NCI-H2227 (cell line): ENCODE measurements around the gene EGLN3.

Source experiments
- DNase-seq: peaks from one replicate; lab custom pipeline; 2025; ENCODE audit not compliant: unreplicated experiment; lab: John Stamatoyannopoulos, UW

Gene EGLN3

DNA sequence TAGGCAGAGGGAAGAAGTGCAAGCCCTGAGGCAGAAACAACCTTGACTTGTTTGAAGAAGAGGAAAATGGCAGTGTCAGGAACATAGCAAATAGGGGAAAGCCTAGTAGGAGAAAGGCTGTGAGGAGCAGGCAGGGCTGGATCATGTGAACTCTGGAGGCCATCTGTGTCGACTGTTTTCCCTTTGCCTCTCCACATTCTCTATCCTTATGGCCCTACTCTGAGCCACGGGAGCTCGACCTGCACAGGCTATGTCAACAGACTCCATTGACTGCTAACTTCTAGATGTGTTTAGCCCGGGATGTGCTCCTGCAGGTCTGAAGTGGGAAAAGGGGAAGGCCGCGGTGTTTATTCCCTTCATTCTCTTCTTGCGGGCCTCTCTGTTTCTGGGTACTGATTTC lies 35.2 kb downstream of the EGLN3 start:
- no peak for DNase-seq

DNA sequence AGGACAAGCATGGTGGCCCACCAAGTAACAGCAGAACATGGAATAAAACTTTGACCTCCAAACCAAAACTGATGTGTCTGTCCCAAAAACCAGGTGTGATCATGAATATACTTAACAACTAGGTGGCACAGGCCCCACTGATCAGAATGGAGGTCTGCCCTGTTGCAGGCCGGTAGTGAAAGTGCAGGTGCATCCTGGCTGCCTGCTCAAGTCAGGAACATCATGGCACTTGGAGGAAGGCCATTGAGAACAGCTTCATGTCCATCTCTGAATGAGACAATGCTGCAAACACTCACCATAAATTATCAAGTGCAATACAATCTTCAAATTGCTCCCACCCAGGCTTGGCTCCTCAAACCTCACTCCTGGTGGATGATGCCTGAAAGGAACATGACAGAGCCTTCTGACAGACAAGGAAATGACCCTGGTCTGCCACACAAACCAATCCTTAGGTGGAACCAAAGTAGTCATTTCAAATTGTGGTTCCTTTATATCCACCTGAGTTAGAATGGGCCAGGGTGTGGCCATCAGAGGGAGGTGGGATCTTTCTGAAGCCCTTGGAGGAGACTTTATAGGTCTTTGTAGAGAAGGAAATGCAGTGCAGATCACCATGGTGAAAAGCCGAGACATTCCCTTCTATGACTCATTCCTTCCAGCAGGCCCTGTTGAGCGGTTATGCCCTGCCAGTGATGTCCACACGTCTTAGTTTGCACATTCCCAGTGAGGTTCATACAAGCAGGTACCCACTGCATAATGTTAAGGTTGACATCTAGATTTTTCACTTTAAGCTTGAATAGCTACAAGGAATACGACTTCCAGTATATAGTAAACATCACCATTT lies 36.0 kb downstream of the EGLN3 start:
- DNase-seq = no peak

GRCh38 chr14:33911046-33911445 lies 39.8 kb downstream of the EGLN3 start:
- no peak for DNase-seq

DNA sequence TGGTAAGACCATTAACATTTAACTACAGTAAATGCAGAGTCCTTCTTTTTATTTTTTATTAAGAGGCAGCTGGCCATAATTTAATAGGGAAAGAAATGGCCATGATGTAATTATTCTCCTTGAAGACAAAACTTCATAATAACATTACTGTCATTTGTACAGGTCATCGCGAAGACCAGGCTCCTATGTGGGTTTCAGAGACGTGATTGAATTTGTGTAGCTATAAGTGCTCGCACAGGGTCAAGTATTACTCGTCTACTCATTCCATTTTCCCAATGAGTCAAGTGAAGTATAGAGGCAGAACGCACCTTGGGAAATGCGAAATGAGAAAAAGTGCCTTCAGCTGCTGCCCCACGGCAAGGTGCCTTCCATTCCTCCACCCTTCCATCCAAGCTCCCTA lies 40.4 kb downstream of the EGLN3 start:
- DNase-seq = no peak

GRCh38 chr14:33909380-33910084 lies 41.3 kb downstream of the EGLN3 start:
- DNase-seq = no peak

GRCh38 chr14:33908540-33909223 lies 42.2 kb downstream of the EGLN3 start:
- no peak for DNase-seq

DNA sequence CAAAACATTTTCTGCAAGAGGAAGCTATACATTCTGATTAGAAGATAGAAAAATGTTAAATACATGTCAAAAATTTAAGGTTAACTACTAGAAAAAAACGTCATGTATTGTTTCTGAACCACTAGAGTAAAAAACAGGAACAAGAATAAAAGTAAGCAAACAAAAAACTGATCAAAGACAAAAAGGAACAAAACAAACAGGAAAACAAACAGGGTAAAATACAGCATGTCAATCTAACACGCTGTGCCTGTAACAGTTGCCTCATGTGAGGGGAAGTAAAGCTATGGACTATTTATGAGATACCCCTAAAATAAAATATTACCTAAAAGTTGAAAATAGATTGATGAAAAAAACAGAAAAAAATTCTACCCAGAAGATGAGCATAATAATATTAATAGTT lies 43.9 kb downstream of the EGLN3 start:
- DNase-seq = no peak

GRCh38 chr14:33904609-33905008 lies 46.3 kb downstream of the EGLN3 start:
- DNase-seq = no peak

GRCh38 chr14:33903369-33903768 lies 47.5 kb downstream of the EGLN3 start:
- no peak for DNase-seq

- DNase-seq = no peak
These were observed 48.5 kb downstream of the EGLN3 start for GRCh38 chr14:33902363-33902762.

DNA sequence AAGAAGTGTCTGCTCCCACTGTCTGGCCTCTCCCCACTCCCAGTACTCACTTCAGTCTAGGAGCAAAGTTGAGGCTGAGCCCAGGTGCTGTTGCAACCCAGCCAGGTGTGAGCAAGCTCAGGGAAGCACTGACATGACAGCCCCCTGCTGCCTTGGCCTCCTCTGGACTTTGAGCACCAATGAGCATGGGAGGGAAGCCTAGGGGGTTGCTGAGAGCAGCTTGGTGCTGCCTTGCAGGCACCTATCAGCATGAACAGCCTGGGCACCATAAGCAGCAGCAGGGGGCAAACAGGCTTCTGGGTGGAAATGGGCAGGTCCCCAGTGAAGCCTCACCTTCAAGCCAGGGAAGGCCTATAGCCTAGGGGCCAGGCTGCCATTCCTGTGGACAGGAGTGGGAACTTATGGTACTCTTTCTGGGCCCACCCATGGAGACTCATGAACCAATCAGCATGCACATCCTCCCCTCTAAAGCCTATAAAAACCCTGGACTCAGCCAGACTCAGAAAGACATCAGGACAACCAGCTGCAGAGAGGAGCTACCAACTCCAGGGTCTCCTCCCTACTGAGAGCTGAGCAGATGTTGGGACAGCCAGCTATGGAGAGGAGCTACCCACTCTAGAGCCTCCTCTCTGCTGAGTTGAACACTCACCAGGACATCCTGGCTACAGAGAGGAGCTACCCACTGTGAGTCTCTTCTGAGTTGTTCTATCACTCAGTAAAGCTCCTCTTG lies 49.3 kb downstream of the EGLN3 start:
- no peak for DNase-seq

DNA sequence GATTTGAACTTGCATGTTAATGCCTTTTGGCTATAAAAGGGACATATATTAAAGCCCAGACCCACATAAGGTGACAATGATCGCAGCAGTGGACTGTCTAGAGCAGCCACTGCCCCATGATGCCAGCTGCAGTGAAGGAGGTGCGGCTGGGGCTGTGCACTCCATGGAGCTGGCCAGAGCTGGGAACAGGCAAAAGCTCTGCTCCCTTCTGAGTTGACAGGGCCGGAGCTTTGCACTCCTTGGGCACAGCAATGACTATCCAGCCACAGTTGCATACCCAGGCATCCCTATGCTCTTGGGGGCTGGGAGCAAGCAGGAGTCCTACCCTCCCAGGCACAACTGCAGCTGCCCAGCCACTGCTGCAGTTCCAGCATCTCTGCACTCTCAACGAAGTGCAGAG lies 50.2 kb downstream of the EGLN3 start:
- no peak for DNase-seq

GRCh38 chr14:33899723-33900341 lies 51.0 kb downstream of the EGLN3 start:
- no peak for DNase-seq

GRCh38 chr14:33897878-33898535 lies 52.9 kb downstream of the EGLN3 start:
- no peak for DNase-seq

DNA sequence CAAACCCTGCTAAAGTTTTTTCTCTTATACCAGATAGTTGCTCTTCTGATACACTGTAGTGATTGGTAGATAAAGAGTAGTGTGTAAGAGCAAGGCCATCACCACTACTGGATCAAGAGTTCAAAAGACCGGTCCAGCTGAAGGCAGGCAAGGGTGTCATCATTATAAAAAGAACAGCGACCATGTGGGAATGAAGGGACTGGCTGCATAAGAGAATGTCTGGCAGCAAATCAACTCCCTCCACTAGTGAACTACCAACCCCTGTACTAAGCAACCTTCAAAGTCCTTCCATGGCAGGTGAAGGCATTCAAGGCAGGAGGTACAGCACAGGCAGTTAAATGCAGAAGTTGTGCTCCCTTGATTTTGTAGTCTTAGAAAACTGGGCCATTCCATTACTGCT lies 53.5 kb downstream of the EGLN3 start:
- no peak for DNase-seq

GRCh38 chr14:33894339-33894738 lies 56.5 kb downstream of the EGLN3 start:
- DNase-seq = no peak

GRCh38 chr14:33891700-33892099 lies 59.2 kb downstream of the EGLN3 start:
- no peak for DNase-seq

DNA sequence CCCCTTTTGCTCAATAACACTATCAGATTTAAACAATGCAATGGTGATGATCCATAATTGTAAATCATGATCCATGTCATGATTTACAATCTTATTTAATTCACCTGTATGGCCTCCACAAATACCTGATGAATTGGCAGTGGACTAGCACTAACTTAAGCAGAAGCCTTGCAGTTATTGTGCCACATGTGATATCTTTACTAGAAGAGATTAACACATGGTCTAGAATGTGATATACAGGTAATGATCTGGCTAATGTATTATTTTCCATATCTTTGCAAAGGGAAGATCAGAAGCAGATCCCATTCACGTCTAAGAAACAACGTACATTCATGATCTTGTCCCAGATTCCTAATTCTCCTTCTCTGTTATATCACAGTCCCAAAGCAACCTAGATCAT lies 66.0 kb downstream of the EGLN3 start:
- DNase-seq = no peak

- peak; percentile 5 for DNase-seq
These were observed 70.5 kb downstream of the EGLN3 start for GRCh38 chr14:33880330-33880729.

DNA sequence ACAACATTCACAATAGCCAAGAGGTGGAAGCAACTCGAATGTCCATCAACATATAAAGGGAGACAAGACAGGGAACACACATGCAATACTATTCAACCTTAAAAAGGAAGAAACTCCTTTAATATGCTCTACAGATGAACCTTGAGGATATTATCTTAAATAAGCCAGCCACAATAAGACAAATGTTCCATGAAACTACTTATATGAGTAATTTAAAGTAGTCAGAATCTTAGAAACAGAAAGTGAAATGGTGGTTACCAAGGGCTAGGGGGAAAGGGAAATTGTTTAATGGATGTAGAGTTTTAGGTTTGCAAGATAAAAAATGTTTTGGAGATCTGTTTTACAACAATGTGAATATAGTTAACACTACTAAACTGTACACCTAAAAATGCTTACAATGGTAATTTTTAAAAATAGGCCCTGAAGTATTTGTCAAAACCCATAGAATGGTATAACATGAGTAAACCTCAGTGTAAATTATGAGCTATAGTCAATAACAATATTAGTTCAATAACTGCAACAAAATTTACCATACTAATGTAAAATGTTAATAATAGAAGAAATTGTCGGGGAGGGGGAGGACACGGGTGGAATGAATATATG lies 71.1 kb downstream of the EGLN3 start:
- DNase-seq = no peak
